D341Med (cell line): ENCODE measurements around the gene NEK1.
"Not testable (repeated sequence)": the region's sequence is repeated elsewhere in the genome, so short reads cannot be mapped to it uniquely, and the experiment has no call there.

Experiments used
- DNase-seq: peaks from one replicate; pipeline ENCODE4 v3.0.0; 2012; ENCODE audit warnings: low spot score

The NEK1 gene

GRCh38 chr4:169603312-169603711 lies 9.1 kb downstream of the NEK1 start:
- DNase-seq = no peak

- DNase-seq = no peak
Observed at GRCh38 chr4:169601016-169601771, 11.2 kb downstream of the NEK1 start.

- DNase-seq = no peak
Observed at GRCh38 chr4:169594560-169595195, 17.7 kb downstream of the NEK1 start.

- DNase-seq = no peak
Observed at GRCh38 chr4:169593050-169593560, 19.3 kb downstream of the NEK1 start.

GRCh38 chr4:169583563-169583962 lies 28.8 kb downstream of the NEK1 start:
- no peak for DNase-seq

- no peak for DNase-seq
Observed at GRCh38 chr4:169582706-169583105, 29.7 kb downstream of the NEK1 start.

- DNase-seq = no peak
Observed at GRCh38 chr4:169582203-169582602, 30.2 kb downstream of the NEK1 start.

- no peak for DNase-seq
Observed at GRCh38 chr4:169573889-169574288, 38.5 kb downstream of the NEK1 start.

GRCh38 chr4:169571435-169571834 lies 40.9 kb downstream of the NEK1 start:
- no peak for DNase-seq

GRCh38 chr4:169571012-169571411 lies 41.4 kb downstream of the NEK1 start:
- not testable (repeated sequence) for DNase-seq

- not testable (repeated sequence) for DNase-seq
Observed at GRCh38 chr4:169570266-169570665, 42.1 kb downstream of the NEK1 start.

- DNase-seq = not testable (repeated sequence)
Observed at GRCh38 chr4:169569188-169569587, 43.2 kb downstream of the NEK1 start.

GRCh38 chr4:169567916-169568315 lies 44.5 kb downstream of the NEK1 start:
- DNase-seq = no peak

- peak; percentile 51 for DNase-seq
Observed at GRCh38 chr4:169566021-169566818, 46.2 kb downstream of the NEK1 start.

- no peak for DNase-seq
Observed at GRCh38 chr4:169565606-169566005, 46.8 kb downstream of the NEK1 start.

- no peak for DNase-seq
Observed at GRCh38 chr4:169557061-169557636, 55.2 kb downstream of the NEK1 start.

GRCh38 chr4:169546548-169546947 lies 65.8 kb downstream of the NEK1 start:
- not testable (repeated sequence) for DNase-seq

GRCh38 chr4:169540774-169541173 lies 71.6 kb downstream of the NEK1 start:
- DNase-seq = no peak

GRCh38 chr4:169530048-169530447 lies 82.3 kb downstream of the NEK1 start:
- DNase-seq = no peak

- no peak for DNase-seq
Observed at GRCh38 chr4:169523796-169524195, 88.6 kb downstream of the NEK1 start.

- no peak for DNase-seq
Observed at GRCh38 chr4:169510617-169511016, 101.8 kb downstream of the NEK1 start.

- DNase-seq = no peak
Observed at GRCh38 chr4:169506903-169507302, 105.5 kb downstream of the NEK1 start.
